HG02870 (cell line): ENCODE measurements around the gene GON7.
"Not testable (repeated sequence)": the region's sequence is repeated elsewhere in the genome, so short reads cannot be mapped to it uniquely, and the experiment has no call there.

ENCODE experiments used
- ATAC-seq: cut with Tn5 transposase; IDR thresholded peaks from one replicate; pipeline ENCODE4 v1.9.1; 2021; ENCODE audit warnings: mild to moderate bottlenecking, moderate library complexity; ENCODE audit not compliant: unreplicated experiment

GON7 gene, protein sequence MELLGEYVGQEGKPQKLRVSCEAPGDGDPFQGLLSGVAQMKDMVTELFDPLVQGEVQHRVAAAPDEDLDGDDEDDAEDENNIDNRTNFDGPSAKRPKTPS

GRCh38 chr14:93206793-93207467 is at the start of gene GON7, which contains the start of gene UBR7:
Gene GON7 (minus strand): TSS chr14:93207065. CDS start chr14:93207037, 28 bp downstream.
Gene UBR7 (plus strand): TSS chr14:93207256. CDS start chr14:93207292, 36 bp downstream.
- peak; percentile 79 for ATAC-seq

- no peak for ATAC-seq
These were observed 42.4 kb upstream of the GON7 start for GRCh38 chr14:93249128-93249831.

DNA sequence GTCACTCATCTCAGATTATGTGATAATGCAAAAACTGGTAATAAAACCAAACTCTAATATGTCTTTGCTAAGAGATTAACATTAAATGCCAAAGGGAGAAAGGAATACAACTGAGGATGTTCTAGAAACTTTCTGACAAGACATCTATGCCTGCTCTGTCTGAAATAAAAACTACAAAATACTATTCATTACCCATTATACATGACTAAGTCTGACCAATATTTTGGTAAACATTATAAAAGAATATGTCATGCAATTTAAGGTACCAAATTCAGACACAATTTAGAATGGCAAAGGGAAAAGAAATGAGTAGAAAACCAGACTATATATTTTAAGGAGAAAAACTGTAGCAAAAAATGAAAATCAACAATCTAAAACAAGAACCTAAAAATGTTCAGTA is 39.7 kb upstream of the GON7 start:
- no peak for ATAC-seq

DNA sequence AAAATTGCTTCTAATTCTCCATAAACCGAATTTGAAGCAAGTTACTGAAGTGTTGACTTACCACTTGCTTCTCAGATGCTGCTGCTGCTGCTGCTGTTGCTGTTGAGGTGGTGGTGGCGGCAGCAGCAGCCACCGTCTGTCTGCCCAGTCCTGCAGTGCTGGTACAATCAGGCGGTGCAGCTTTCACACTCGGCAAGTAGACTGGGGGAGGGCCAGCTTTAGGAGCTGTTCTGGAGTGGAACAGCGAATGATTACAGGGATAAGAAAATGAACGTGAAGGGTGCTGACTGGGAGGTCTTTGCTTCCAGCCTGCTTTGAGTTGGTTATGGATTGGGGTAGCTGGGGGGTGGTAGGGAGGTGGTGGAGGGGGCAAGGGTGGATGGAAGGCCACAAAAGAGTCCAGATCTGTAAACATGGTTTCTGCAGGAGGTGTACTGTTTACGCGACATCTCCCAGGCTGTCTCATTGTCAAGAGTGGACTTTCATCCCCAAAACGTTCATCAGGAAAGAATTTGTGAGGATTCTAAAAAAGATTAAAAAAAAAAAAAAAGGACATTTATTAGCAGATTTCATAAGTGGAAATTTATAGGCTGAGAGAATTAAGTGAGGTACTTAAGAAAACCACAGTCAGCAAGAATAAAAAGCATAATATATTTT is 39.0 kb upstream of the GON7 start:
- no peak for ATAC-seq

DNA sequence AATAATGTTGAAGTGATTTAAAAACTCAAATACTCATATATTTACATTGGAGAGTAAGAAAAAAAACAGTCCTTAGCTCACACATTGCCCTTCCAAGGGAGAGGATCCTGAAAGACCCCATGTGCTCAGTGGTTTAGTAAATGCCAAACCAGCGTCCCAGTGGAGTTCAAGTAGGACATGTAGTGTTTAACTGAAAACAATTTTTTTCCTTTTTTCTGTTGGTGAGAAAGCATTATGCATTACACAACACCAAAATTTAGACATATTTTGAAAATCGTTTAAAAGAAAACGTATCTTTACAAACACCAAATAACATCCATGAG is 33.8 kb upstream of the GON7 start:
- ATAC-seq, result no peak

DNA sequence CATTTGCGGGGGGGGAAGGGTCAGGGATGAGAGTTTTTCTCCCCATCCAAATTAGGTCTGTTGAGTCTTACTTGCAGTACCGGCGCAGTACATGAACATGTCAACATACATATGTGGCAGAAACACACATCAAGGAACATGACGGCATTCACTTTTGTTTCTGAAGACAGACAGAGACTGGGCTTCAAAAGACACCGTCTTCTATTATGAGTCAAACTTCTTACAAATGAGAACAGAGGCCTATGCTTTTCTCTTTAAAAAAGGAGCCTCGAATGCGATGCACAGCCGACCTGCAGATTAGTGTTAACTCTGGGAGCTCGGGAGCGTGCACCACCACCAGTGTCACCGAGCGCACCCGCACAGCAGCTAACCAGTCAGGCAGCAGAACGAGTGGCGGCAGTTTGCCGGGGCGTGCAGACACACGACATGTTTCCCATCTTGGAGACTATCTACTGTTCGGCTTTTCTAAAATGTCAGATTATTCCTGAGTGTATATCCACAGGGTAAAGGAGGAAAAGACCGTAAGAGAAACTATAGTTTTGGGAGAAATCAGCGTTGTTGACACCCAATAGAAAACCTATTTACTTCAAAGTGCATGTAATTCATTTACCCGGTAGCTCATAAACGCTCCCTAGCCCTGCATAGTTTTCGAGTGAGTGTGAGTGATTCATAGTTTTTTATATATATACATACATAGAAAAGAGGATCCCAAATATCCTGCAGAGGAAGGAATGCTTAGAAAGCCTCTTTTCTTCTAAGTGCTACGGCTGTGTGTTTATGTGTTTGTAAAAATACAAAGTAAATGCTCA is 33.2 kb upstream of the GON7 start:
- ATAC-seq, result no peak

- no peak for ATAC-seq
These were observed 27.9 kb upstream of the GON7 start for GRCh38 chr14:93234798-93235197.

GRCh38 chr14:93233078-93233477 is 26.2 kb upstream of the GON7 start:
- ATAC-seq, result not testable (repeated sequence)

GRCh38 chr14:93232159-93232558 is 25.3 kb upstream of the GON7 start:
- no peak for ATAC-seq

DNA sequence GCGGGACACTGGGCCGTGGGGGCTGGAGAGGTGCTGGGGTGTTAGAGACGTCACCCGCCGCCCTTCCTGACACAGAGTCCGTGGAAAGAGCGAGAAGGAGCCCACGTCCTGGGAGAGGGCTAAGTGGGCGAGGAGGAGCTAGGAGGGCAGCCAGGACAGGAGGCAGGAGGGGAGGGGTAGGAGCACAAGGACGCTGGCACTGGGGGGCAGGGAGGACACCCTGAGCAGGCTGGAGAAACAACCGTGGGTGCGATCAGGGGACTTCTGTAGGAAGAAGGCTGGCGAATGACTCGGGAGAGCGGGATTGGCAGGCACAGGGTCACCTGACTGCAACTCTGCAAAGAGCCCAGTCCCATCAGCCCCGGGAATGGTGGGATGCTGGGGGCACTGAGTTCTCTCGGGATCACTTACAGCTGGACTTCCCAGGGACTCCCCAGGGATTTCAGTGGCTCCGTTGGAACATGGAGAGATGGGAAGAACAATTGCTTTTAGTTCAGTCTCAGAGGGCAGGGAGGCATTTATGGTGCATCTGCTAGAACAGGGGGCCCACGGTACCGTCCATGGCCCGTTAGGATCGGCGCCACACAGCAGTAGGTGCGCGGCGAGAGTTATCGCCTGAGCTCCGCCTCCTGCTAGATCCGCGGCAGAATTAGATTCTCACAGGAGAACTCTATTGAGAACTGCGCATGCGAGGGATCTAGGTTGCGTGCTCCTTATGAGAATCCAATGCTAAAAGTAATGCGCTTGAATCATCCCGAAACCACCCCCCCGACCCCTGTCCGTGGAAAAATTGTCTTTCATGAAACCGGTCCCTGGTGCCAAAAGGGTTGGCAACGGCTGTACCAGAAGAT is 24.5 kb upstream of the GON7 start:
- ATAC-seq, result no peak

GRCh38 chr14:93230539-93230938 is 23.7 kb upstream of the GON7 start:
- no peak for ATAC-seq

- ATAC-seq, result no peak
These were observed 21.7 kb upstream of the GON7 start for GRCh38 chr14:93228550-93228949.

- no peak for ATAC-seq
These were observed 16.7 kb upstream of the GON7 start for GRCh38 chr14:93223565-93223964.

DNA sequence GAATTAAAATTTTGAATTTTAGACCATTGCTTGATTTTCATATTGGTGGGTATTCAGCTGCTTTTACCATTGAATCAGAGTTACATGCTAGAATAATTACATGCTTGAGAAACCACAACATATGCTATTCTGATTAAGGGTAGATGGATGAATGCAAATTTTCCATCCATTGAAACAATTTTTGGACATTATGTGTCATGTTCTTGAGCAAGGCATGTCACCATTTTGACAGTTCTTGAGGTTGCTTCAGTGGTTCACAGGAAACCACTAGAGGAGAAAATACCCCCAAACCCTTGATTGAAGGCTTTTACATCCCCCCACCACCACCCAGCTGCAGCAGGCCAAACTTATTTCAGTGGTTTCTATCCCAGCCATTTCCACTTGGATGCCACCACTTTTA is 13.6 kb upstream of the GON7 start:
- no peak for ATAC-seq

GRCh38 chr14:93219103-93219726 is 12.3 kb upstream of the GON7 start:
- ATAC-seq, result peak; percentile 42

GRCh38 chr14:93214598-93214997 is 7.7 kb upstream of the GON7 start:
- no peak for ATAC-seq

- peak; percentile 78 for ATAC-seq
These were observed 5.6 kb upstream of the GON7 start for GRCh38 chr14:93212432-93212831.

DNA sequence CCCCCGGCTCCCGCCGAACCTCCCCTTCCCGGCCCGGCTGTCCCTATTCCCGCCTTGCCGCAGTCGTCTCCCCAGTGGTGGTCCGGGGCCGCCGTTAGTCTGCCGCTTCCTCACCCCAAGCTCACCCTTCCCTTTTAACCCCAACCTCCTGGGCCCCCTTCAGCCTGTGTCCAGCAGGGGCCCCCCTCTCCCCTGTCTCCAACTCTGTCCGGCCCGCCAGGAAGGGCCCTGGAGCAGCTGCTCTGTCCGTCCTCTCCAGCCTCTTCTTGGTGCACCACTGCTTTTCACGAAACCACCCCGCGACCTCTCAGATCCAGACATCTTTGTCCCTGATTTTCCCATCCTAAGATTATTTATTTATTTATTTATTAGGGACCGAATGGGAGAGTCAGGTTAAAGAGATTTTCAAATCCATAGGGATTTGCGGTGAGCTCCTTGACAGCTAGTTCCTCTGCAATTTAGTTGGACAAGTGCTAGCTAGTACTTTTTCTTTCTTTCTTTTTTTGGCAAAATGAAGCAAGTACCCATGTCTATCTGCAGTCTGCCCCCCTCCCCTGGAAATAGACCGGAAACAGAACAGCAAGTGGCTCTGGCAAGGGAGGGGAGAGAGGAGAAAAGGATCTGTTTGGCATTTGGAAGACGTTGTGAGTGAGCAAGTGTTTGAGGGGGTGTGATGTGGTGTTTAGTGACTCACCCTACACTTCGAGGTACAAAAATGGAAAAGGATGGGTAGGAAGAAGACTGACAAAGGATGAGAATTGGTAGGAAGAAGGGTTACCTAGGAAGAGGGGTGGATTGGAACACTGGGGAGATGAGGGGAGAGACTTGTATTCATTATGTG is 823 bp upstream of the GON7 start:
- ATAC-seq, result peak; percentile 36
